IPS DF 19.7 (cell line): ENCODE data around the gene SVOPL.

Experiments used
- DNase-seq: peaks from one replicate; pipeline ENCODE4 v3.0.0-alpha.2; 2013; ENCODE audit warnings: low read depth, low spot score

SVOPL gene

DNA sequence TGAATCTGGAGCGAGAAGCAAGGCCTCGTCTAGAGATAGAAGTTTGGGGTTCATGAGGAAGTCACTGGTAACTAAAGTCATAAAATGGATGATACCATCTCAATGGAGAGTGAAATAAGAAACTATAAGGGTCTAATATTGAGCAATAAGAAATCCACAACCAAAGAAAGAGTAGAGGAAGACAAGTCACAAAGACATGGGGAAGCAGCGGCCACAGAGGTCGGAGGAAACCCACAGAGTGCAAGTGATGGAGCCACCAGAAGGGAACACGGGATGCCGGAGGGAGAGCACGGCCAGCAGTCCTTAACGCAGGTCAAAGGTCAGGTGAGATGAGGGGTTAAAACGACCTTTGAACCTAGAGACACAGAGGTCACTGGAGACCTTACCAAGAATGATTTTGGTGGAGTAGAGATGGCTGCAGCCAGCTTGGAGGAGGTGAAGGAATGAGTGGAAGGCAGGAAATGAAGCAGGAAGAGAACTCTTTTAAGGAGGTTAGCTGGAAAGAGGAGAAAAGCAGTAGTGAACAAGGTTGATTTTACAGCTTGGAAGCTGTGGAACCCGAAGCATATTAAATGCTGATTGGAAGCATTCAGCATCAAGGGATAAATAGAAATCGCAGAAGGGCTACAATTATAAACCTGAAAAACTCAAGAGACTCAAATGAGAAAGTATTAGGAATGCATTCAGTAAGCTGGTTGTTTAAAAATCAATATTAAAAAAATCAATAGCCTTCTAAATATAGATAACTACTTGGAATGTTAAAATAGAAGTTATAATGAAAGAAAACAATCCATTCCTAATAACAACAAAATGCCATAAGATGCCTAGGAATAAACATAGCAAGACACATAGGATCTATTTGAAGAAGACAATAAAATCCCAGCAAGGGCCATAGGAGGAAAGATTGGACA lies 93.7 kb downstream of the SVOPL start:
- DNase-seq: no peak

DNA sequence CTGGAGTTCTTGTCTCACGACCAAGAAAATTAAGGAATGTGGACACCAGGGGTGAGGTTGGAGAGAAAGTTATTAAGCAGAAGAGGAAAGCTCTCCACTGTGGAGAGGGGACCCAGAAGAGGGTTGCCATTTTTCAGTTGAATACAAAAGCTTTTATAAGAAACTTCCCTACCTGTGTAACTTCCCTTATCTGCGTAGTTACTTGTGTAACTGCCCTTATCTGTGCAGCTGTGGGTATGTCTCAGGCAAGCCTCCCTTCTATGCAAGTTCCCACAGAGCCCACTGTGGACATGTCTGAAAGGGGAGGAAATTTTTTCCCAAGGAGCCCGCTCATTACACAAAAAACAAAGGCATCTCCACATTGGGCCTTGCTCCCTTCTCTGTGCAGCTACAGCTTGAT lies 94.9 kb downstream of the SVOPL start:
- DNase-seq: no peak

DNA sequence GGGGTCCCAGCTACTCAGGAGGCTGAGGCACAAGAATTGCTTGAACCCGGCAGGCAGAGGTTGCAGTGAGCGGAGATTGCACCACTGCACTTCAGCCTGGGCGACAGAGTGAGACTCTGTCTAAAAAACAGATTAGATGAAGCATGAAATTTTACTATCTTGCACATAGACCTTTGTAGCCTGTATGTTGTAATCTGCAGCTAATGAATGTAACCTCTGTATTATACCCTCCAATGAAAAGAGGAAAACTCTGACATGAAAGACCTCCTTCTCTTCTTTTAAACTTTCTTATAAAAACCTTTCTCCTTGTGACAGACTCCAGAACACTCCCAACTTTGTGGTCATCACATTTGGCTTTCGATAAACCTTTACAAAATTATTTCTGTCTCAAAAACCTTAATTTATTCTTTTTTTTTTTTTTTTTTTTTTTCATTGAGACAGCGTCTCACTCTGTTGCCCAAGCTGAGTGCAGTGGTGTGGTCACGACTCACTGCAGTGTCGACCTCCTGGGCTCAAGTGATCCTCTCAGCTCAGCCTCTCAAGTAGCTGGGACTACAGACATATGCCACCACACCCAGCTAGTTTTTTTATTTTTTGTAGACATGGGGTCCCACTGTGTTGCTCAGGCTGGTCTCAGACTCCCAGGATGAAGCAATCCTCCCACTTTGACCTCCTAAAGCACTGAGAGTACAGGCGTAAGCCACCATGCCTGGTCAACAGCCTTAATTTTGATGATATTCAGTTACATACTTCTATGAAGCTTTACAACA lies 97.4 kb downstream of the SVOPL start:
- DNase-seq: no peak

DNA sequence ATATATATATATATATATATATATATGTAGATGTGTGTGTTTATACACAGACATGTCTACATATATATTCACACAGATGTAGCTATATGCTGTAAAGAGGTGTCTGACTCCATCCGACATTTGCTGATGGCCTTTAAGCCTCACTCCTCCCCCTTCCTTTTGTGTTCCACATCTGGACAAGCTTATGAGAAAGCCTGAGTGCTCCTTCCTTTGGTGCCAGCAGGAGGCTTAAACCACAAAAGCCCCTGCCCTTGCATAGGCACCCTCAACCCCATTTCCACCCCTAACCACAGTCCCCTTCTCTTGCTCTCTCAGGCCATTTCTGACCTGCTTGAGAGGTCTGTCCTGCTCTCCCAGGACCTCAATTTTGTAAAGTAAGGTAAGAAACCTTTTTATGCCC lies 98.7 kb downstream of the SVOPL start:
- DNase-seq: no peak

DNA sequence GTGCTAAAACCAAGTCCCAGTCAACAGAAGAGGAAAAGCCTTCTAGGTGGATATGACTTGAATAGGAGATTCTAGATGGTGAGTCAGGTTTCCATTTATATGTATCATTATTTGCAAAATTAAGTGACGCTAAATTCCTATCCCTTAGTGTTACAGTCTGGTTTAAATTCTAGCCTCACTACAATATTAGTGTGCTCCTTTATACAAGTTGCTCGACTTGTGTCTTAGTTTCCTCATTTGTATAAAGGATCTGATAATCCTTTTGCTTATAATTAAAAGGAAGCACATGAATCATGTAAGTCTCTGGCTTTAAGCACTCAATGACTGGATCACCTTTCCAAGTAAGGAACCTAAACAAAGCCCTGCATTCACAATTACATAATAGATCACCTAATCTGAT lies 105.7 kb downstream of the SVOPL start:
- DNase-seq: no peak

DNA sequence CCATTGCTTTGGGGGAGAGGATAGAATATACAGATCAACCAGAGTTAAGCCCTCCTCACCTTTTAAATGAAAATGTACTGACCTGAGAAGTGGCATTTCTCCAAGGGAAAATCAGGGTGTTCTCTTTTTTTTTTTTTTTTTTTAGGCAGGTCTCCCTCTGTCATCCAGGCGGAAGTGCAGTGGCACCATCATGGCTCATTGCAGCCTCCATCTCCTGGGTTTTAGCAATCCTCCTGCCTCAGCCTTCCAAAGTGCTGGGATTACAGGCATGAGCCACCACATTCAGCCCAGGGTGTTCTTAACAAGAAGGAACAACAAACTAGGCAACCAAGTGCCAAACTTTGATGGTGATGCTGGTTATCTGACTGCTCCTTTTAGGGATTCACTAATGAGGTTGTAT lies 111.0 kb downstream of the SVOPL start:
- no peak for DNase-seq

DNA sequence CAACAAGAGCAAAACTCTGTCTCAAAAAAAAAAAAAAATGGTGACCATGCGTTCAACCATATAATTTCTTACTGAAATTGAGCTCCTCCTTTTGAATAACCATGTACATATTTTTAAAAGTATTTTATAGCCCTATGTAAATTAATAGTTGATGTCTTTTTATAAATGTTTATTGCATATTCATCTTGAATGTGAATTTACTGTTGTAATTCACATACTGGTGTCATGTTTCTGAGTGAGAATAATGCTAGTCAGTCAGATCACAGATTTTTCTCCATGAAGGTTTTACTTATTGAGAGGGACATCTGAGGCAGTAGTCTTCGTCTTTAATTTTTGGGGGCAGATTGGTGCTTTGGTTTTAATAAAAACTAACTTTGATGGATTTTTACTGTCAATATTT lies 112.2 kb downstream of the SVOPL start:
- no peak for DNase-seq

DNA sequence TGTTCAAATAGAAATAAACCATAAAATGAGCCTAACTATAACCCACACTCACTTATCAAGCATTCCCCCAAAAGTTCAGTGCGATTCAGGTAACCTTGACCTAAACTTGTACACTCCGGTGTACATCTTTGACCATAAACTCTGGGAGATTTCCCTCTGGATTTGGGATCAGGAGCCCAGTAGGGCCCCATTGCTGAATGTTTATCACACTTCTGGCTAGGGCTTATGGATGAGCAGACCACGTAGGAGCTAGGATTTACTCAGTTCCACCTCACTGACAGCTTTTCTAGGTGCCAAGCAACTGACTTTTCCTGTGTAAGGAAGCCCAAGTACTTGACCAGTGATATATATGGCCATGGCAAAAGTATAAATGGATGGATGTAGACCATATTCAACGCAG lies 113.7 kb downstream of the SVOPL start:
- no peak for DNase-seq

DNA sequence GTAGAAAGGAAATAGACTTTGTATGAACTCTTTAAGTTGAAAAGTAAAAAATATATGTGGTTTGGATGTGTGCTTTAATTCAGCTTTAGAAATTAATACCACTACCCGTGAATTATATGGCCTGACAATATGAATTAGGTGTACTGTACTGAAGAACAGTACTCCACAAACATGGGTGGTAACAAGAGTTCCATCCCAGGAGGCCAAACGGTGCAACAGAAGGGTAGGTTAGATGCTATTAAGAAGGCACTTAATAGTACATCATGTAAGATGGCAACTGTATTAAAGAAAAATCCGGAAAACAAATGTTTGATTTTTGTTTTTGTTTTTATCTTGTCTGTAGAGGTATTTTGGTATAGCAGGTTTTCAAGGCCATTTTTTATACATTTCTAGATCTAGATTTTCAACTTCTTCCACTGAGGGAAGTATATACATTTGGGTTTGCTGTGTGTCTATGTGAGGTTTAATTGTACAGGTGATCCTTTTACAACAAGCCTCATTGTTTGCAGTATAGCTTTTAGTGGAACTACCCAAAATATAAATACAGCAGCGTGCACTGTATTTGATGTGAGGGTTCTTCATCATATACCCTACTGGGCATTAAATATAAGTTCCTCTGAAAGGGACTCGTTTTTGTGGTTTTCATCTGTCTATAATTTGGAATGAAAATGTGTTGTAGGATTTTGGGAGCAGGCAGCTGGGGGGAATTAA lies 115.7 kb downstream of the SVOPL start:
- no peak for DNase-seq

DNA sequence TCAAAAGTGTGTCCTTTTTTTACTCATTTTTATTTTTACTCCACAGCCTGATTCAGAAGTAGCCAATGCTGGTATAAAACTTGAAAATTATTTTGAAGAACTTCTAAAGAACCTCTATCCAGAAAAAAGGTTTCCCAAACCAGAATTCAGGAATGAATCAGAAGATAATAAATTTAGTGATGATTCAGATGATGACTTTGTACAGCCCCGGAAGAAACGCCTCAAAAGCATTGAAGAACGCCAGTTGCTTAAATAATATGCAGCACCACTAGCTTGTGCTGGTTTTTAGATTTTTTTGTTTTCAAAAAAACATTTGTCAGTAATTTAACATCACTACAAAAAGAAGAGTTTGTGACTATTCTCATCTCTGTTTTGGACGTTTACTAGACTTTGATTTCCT lies 116.5 kb downstream of the SVOPL start:
- no peak for DNase-seq

DNA sequence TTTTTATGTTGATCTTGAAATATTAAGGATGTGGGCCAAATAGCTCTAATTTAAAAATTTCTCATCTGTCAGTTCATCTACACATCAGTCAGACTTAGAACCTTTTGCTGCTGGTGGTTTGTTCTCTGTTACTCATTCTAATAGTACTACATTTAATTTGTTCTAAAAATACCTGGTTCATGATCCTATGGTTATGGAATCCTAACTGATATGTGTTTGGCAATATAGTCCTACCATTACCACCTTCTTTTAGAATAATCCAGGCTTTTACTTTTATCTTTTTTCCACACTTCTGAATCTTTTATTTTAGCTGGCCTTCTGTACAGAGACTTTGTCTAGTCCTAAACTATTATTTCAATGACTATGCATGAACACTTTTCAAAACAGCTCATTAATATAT lies 116.9 kb downstream of the SVOPL start:
- no peak for DNase-seq

DNA sequence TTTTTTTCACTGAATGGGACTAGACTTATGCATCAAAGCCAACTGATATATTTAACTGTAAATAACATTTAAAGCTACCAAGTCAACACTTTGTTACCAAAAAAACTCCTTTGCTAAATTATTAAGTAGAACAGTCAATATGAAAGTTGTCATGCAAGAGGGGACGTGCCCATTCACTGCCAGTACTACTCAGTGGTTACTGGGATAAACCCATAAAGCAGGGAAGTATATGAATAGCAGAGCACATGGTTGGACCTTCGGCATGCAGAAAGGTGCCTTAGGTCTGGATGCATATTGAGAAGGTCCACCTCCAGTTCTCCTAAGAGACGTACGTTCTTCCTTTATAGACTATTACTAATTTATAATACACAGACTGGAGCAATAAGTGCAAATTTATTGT lies 120.1 kb downstream of the SVOPL start:
- DNase-seq: no peak

DNA sequence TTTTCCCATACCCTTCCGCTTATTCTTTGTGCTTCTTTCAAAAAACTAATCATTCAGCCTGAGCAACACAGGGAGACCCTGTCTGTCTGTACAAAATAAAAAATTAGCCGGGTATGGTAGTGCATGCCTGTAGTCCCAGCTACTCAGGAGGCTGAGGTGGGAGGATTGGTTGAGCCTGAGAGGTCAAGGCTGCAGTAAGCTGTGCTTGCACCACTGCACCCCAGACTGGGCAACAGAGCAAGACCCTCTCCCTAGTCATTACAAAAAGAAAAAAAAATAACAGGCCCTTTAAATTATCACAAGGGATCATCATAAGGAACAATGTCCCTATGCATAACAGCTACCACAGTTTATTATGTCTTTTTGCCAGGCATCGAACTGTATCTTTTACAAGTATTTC lies 121.5 kb downstream of the SVOPL start:
- DNase-seq: no peak

DNA sequence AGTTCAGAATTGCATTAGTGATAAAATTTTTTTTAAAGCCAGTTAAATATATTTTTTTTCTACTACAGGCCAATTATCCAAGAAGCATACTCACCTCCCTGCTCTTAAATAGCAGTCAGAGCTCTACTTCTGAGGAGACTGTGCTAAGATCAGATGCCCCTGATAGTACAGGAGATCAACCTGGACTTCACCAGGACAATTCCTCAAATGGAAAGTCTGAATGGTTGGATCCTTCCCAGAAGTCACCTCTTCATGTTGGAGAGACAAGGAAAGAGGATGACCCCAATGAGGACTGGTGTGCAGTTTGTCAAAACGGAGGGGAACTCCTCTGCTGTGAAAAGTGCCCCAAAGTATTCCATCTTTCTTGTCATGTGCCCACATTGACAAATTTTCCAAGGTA lies 122.0 kb downstream of the SVOPL start:
- no peak for DNase-seq

DNA sequence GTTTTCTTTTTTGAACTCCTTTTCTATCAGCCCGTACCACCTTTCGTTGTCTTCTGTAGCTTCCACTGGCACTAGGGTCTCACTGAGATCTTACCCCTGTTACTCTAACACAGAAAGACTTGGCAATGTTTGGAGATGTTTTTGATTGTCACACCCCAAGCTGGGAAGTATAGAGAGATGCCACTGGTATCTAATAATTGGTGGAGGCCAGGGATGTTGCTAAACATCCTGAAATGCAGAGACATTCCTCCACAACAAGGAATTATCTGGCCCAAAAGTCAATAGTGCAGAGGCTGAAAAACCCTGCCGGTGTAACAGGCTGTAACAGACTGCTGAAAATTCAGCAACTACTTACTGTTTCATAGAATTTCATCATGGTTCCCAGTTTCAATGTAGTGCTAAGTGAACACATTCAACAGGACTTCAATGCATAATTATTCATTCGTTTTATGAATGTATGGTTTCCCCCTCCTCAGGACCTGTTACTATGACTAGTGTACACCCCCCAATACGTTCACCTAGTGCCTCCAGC lies 125.2 kb downstream of the SVOPL start:
- DNase-seq: no peak

DNA sequence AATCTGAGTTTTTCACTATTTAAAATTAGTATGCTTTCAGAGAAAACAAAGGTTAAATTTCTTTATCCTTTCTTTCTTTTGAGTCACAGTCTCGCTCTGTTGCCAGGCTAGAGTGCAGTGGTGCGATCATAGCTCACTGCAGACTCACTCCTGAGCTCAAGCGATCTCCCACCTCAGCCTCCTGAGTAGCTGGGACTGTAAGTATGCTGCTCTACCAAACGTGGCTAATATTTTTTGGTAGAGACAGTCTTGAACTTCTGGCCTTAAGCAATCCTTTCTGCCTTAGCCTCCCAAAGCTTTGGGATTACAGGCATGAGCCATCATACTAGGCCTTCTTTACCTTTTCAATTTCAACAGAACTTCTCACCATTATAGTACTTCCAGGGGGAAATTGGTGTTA lies 127.4 kb downstream of the SVOPL start:
- DNase-seq: no peak

DNA sequence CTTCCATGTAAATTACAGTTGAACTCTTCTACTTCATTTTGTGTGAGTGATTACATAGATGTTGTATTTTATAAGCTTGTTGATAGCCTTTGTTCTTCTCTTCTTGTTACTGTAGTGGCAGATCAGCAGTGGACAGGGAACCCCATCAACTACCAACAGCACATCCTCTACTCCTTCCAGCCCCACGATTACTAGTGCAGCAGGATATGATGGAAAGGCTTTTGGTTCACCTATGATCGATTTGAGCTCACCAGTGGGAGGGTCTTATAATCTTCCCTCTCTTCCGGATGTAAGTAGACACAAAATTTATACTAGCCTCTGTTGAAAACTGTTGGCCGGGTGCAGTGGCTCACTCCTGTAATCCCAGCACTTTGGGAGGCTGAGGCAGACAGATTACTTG lies 130.4 kb downstream of the SVOPL start:
- no peak for DNase-seq

DNA sequence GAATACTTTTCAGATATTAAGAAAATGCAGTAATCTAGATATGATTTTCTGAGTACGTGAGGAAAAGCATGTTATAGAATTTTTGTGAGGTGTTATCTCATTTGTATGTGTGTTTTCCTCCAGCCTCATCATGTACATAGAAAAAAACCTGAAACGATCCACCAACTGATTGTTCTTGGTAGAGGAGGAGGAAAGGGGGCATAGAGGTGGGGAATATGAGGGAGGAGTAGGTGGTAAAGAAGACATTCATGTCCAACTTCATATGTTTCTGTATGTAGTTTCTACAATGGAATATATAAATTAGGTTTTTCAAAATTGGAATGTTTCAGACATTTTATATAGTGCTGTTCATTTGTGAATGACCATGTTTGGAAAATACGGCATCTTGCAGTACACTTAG lies 131.7 kb downstream of the SVOPL start:
- no peak for DNase-seq

DNA sequence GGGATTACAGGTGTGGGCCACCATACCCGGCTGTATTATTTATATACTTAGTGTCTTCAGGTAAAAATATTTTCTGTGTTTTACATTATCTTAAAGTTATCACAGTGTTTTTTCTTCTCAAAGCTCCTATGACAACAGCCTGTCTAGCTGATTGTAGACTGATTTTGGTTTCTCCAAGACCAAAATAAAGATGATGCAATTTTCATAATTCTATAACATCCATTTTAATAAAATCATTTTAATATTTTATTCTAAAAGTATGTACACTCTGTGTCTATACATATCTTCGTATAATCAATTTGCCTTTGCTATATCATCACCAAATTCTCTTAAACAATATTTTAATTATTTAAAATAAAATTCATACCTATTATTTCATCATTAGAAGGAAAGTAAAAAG lies 132.5 kb downstream of the SVOPL start:
- DNase-seq: no peak

DNA sequence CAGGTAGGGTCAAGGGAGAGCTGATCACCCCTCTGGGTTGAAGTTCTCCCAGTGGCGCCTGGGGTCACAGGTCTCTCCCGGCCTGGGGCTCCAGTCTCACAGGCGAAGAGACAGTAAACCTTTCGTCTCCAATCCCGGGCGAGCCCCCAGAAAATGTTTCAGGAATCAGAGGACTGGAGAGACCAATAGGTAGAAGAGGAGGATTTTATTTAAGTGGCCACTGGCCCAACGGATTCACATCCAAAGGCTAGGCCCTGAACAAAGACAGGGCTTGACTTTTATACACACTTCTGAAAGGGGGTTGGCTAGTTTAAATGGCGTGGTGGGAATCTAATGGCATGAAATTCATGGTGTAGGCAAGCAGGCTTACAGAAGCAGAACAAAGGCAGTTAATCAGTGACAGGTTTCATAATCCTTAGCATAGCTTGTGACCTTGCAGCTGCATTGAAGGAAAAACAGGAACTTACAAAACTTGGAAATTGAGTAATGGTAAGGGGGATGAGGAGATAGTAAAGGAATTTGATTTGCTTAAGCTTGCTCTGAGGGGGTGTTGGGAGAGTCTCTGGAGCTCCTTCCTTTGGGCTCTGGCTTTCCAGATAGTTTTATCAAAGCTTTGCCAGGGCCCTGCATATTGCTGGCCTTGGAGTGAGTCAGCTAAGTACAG lies 135.6 kb downstream of the SVOPL start:
- no peak for DNase-seq

DNA sequence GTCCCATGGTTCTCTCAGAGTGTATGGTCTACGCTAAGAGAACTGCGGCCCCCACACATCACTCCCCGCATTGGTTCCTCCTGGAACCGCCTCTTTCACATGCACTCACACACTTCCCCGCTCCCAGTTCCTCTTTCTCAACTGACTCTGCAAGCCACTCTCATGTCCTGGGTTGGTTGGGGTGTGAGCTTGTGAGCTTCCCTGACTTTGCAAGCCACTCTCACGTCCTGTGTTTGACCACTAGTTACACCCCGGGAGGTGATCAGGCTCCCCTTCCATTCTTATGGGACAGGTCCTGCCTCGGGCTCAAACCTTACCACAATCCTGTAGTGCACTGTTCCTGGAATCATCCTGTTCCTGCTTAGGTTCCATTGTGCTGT lies 136.1 kb downstream of the SVOPL start:
- no peak for DNase-seq

DNA sequence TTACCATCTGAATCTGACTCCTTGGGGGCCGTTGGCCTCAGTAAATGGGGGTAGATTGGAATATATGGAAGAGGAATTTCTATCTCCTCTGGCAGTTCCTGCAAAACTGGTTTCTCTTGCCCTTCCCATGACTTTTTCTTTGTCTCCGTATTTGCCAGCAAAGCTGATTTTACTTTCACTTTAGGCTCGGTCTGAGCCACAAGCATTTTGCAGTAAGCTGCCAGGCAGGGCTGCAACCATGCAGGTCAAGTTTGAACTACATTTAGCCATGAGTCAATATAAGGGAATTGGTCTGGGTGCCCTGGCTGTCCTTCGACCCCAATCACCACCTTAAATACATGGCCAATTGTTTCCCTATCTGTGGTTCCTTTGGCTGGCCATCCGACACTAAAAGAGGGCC lies 136.8 kb downstream of the SVOPL start:
- DNase-seq: no peak
